ENCODE results near the gene PGLYRP3. TPM values are rescaled to one million over a fixed set of nuclear protein-coding genes. Genes with fewer than 3 reads are reported as not detected.

PGLYRP3 gene
- total and polyA plus RNA-seq, 9 of the 15 experiments (the other 6 are each of a cell fraction or from before 2014, with no cell fraction given), result not detected

GRCh38 chr1:153312570-153313186, at the start of gene PGLYRP3 (continued):
- TF ChIP-seq TFAP4 (CRISPR knock-in tag; IDR thresholded peaks at IDR 0.05; ENCODE audit: borderline replicate concordance) (peak; percentile 76; the same call in 1 of the 2 replicates), ZNF696 (CRISPR knock-in tag; conservative IDR thresholded peaks at IDR 0.05) (no peak), SREBF1 (IDR thresholded peaks at IDR 0.05; ENCODE audit: borderline replicate concordance, low read depth, low read length) (no peak), ZBTB8A (IDR thresholded peaks at IDR 0.05; ENCODE audit: partially characterized antibody) (no peak), SETDB1 (IDR thresholded peaks at IDR 0.05; ENCODE audit: low read length) (no peak), RBM14 (IDR thresholded peaks at IDR 0.05; ENCODE audit: borderline replicate concordance, insufficient read depth, low read depth, low read length) (no peak), USF1 (CRISPR knock-in tag; IDR thresholded peaks at IDR 0.05) (no peak), L3MBTL2 (IDR thresholded peaks at IDR 0.05) (0 out of 2 replicates have a peak, but pooled peaks have one; percentile 17), ETV5 (CRISPR knock-in tag; IDR thresholded peaks at IDR 0.05; ENCODE audit: low read depth) (no peak), CEBPG (CRISPR knock-in tag; IDR thresholded peaks at IDR 0.05) (no peak), CEBPG (tag; conservative IDR thresholded peaks at IDR 0.05 in 1 of 2, IDR thresholded peaks at IDR 0.05 in 1 of 2) (peak in 1 of 2 experiments; percentile 51; a peak in 1 of 4 replicates), CEBPB (tag; IDR thresholded peaks at IDR 0.05) (peak; percentile 44; the same call in 1 of the 2 replicates), KDM4B (IDR thresholded peaks at IDR 0.05; ENCODE audit: borderline replicate concordance in 2 of 2, low read depth in 1 of 2) (no peak), EGR1 (conservative IDR thresholded peaks at IDR 0.05) (no peak), RCOR1 (IDR thresholded peaks at IDR 0.05; ENCODE audit: borderline replicate concordance in 1 of 2, low read depth in 2 of 2, low read length in 2 of 2) (no peak), PCBP2 (IDR thresholded peaks at IDR 0.05; ENCODE audit: low read depth, low read length, poor library complexity, severe bottlenecking) (no peak), ZNF184 (CRISPR knock-in tag; IDR thresholded peaks at IDR 0.05) (no peak), MYBL2 (IDR thresholded peaks at IDR 0.05; ENCODE audit: low read depth) (no peak), MYBL2 (CRISPR knock-in tag; IDR thresholded peaks at IDR 0.05; ENCODE audit: borderline replicate concordance) (no peak), FOXO4 (CRISPR knock-in tag; IDR thresholded peaks at IDR 0.05) (no peak), EP300 (IDR thresholded peaks at IDR 0.05; ENCODE audit: low read length) (no peak), RAD21 (CRISPR knock-in tag; conservative IDR thresholded peaks at IDR 0.05 in 1 of 2, IDR thresholded peaks at IDR 0.05 in 1 of 2) (peak in 1 of 2 experiments; percentile 59; a peak in 3 of 4 replicates), MITF (IDR thresholded peaks at IDR 0.05) (no peak), ZNF408 (CRISPR knock-in tag; IDR thresholded peaks at IDR 0.05; ENCODE audit: low read depth) (no peak)

Measured in K562 (cell line).